ENCODE data around the gene ITLN2. TPM values are rescaled to one million over a fixed set of nuclear protein-coding genes. Genes with fewer than 3 reads are reported as not detected.

ITLN2 gene
- total RNA-seq, 1 experiment from 2014 or later = 2.4 TPM

DNA sequence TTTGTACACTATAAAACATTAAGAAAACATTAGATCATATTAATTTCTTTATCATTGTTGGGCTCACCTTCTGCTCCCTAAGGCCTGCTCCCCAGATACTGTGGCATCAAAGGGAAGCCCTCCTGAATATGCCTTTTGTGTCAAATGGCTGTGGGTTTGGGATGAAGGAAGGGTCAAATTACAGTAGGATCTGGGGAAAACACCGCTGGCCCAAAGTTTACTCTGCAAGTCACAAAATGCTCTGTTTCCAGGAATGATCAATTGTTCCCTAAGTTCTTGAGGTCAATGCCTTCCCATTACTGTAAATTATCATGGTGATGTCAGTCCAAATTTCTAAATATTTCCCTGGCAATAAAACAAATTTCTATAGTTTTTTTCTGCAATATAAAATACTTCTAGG lies 6.8 kb upstream of the ITLN2 start:
- Histone ChIP-seq H3K23ac (ENCODE audit: insufficient read length, low read depth, low read length) (no peak overlapping the region), H3K9ac (ENCODE audit: extremely low read depth, insufficient read length, low read length) (no peak overlapping the region), H2AK5ac (ENCODE audit: insufficient read length, low read length) (no peak overlapping the region), H3K14ac (ENCODE audit: insufficient read depth, low read length) (no peak overlapping the region), H2BK15ac (ENCODE audit: low read depth, low read length) (no peak overlapping the region), H3K27ac (ENCODE audit: insufficient read length, low read depth, low read length) (no peak overlapping the region), H3K4ac (ENCODE audit: low read depth, low read length) (no peak overlapping the region), H2BK120ac (ENCODE audit: low read depth, low read length, poor library complexity, severe bottlenecking) (no peak overlapping the region), H3K79me1 (ENCODE audit: insufficient read depth, low read depth, low read length, poor library complexity, severe bottlenecking) (no peaks in the 10 kb centered on the region), H2BK5ac (ENCODE audit: insufficient read length, low read length) (no peak overlapping the region), H4K20me1 (ENCODE audit: control insufficient read depth, insufficient read depth, insufficient read length) (no peaks in the 10 kb centered on the region), H3K23me2 (ENCODE audit: insufficient read length, low read depth, low read length, poor library complexity, severe bottlenecking) (no peaks in the 10 kb centered on the region), H4K91ac (ENCODE audit: insufficient read length, low read depth, low read length) (no peak overlapping the region), H4K8ac (replicated peaks; ENCODE audit: insufficient read length, low read depth, low read length) (no peak overlapping the region), H2BK20ac (ENCODE audit: low read depth, low read length, poor library complexity, severe bottlenecking) (no peak overlapping the region), H3K27me3 (ENCODE audit: insufficient read depth, low read length) (no peaks in the 10 kb centered on the region), H3K79me2 (ENCODE audit: insufficient read depth, low read length) (no peaks in the 10 kb centered on the region), H3K4me2 (ENCODE audit: insufficient read depth, insufficient read length, low read length) (no peak overlapping the region), H3K4me1 (ENCODE audit: insufficient read depth, low read length) (no peaks in the 10 kb centered on the region; the same call in 1 of the 2 replicates), H3K9me3 (ENCODE audit: control insufficient read depth, low read depth, low read length) (no peaks in the 10 kb centered on the region), H3T11ph (ENCODE audit: low read length) (no peak overlapping the region), H3K18ac (ENCODE audit: insufficient read length, low read depth, low read length) (no peak overlapping the region), H3K56ac (ENCODE audit: insufficient read length, low read depth, low read length) (no peak overlapping the region), H2BK12ac (ENCODE audit: insufficient read length, low read depth, low read length) (no peak overlapping the region), H2AFZ (ENCODE audit: low read length) (no peak overlapping the region), H4K5ac (ENCODE audit: insufficient read length, low read depth, low read length) (no peak overlapping the region)
- Mint-ChIP-seq H3K27ac (peak overlapping the region in 1 of 3 experiments; percentile 32; a peak in 1 of 7 replicates), H3K4me1 (peaks cover 14 to 15% of the 10 kb centered on the region in 2 experiments), H3K4me3 (no peak overlapping the region), H3K27me3 (ENCODE audit: low read depth) (no peaks in the 10 kb centered on the region), H3K9me3 (no peaks in the 10 kb centered on the region), H3K36me3 (ENCODE audit: insufficient read depth in 1 of 3, low read depth in 3 of 3) (no peaks in the 10 kb centered on the region)
- no peak for DNase-seq
- TF ChIP-seq, protein P1, sequence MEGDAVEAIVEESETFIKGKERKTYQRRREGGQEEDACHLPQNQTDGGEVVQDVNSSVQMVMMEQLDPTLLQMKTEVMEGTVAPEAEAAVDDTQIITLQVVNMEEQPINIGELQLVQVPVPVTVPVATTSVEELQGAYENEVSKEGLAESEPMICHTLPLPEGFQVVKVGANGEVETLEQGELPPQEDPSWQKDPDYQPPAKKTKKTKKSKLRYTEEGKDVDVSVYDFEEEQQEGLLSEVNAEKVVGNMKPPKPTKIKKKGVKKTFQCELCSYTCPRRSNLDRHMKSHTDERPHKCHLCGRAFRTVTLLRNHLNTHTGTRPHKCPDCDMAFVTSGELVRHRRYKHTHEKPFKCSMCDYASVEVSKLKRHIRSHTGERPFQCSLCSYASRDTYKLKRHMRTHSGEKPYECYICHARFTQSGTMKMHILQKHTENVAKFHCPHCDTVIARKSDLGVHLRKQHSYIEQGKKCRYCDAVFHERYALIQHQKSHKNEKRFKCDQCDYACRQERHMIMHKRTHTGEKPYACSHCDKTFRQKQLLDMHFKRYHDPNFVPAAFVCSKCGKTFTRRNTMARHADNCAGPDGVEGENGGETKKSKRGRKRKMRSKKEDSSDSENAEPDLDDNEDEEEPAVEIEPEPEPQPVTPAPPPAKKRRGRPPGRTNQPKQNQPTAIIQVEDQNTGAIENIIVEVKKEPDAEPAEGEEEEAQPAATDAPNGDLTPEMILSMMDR (conservative IDR thresholded peaks at IDR 0.05) = no peak
- no CpG with 5 or more reads among the region's 1 CpG for WGBS (ENCODE audit: extremely low coverage, insufficient read length, low lambda C conversion rate)
